K562 treated with DMSO at 1 percent for 48 hours (cell line): ENCODE results near the gene SEC14L6. TPM values are rescaled to one million over a fixed set of nuclear protein-coding genes. Genes with fewer than 3 reads are reported as not detected.

Experiments used
- total RNA-seq: library from RNA; unstranded; fragments of 300-600 nt; gene quantifications from 2 replicates; pipeline ENCODE4 v1.2.3, GENCODE V29; 2022; ENCODE audit warnings: low replicate concordance; ENCODE audit errors: extremely low read depth

Gene SEC14L6
- not detected in 2 replicates for total RNA-seq

DNA sequence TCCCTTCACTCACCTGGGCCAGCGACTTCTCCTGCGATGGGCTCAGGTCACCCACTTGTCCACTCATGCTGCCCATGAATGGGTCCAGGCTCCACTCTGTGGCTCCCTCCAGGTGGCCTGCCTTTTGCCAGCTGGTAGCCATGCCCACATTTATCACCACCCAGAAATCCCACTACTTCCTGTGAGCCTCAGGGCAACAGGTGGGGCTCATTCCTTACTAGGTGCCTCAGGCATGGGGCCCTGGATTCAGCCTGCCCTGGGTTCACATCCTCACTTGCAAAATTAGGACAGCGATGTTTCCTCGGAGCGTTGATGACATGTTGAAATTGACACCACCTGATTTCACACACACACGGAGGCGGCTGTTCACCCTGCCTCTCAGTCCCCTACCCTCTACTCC lies at the start of gene SEC14L6:
Gene SEC14L6, minus strand, starts transcription at position 126 of the 400 bp plus-strand sequence. Its CDS starts 59 bp downstream, at position 67.

DNA sequence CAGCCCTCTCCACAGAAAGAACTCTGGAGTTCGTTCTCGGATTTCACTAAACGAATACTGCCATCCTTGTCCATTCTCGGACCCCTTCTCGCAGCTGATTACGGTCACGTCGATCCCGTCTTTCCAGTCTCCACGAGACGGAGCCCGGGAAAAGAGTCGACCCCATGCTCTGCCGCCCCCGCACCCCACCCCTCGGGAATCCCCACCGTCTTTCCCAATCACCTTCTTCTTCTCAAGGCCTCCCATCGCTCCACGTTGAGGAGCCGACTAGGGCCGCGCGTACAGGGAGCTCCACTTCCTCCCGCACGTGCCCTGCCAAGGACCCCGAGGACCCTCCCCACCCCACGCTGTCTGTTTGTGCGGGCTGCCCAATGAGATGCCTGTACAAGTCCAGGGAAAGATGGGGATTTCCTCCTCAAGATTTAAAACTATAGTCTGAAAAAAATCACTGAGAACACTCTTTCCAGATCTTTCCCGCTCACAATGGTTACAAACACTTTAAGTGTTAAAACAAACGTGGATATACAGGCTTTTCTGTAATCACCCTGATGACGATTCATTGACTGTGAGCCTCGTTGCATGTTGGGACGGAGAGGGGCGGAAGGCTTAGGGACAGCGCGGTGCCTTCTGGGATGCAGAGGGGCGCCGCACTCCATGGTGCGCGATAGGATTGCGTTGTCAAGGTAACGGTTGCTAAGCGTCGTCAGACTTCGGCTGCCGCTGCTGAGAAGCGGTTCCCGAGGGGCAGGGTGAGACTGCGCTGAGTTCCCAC lies 45.2 kb upstream of the SEC14L6 start, which contains the start of gene PES1:
Gene PES1, minus strand, starts transcription at position 323 of the 772 bp plus-strand sequence. Its CDS starts 77 bp downstream, at position 246.

DNA sequence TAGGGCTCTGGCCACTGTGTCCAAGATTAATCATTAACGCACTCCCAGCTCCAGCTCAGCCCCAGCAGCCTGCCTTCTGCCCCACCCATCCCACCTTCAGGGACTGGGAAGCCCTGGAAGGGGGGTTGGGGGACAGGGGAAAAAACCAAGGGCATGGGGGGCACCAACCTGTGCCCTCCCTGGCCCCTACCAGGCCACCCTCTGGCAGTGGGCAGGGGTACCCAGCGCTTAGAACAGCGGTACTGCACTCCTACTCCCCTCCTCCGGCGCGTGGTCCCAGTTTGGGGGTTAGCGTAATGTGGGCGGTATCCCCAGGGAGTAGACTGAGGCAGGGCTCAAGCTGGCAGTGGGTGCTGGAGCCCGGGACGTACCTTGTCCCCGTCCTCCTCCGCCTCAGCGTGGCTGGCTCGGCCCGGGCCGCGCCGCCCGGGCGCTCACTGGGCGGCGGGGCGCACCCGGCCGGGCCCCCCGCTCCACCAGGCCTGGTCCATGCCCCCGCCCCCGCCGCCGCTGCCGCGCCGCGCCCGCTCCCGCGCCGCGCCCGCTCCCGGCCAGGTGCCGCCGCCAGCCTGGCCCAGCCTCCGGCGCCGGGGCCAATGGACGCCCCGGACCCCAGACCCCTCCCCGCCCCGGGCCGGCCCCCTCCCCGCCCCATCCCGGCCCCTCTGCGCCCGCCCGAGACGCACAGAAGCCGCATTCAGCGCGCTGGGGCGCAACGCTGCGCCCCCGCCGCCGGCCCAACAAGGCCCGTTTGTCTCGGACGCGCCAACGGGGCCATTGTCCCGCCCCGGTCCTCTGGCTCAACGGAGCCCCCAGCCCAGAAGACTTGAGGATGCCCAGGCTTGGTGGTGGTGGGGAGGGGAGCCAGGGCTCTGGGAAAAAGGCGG lies 27.8 kb upstream of the SEC14L6 start, which contains the start of gene GAL3ST1:
Gene GAL3ST1, minus strand, starts transcription at position 571 of the 887 bp plus-strand sequence. CDS start 17,273 bp downstream, outside the sequence.

Other genes with a start within 250 kb of the SEC14L6 start
- gene TBC1D10A, start 219.8 kb downstream of the SEC14L6 start, total RNA-seq: not detected in 2 replicates
- gene SF3A1, start 189.8 kb downstream of the SEC14L6 start, total RNA-seq: not detected in 2 replicates
- not detected in 2 replicates for gene CCDC157, start 189.7 kb downstream of the SEC14L6 start, total RNA-seq
- not detected in 2 replicates for gene RNF215, start 159.3 kb downstream of the SEC14L6 start, total RNA-seq
- gene SEC14L2, start 149.7 kb downstream of the SEC14L6 start, total RNA-seq: not detected in 2 replicates
- gene MTFP1, start 121.0 kb downstream of the SEC14L6 start, total RNA-seq: not detected in 2 replicates
- not detected in 2 replicates for gene SEC14L3, start 74.7 kb downstream of the SEC14L6 start, total RNA-seq
- not detected in 2 replicates for gene SEC14L4, start 41.0 kb downstream of the SEC14L6 start, total RNA-seq
- gene GAL3ST1, start 27.9 kb upstream of the SEC14L6 start, total RNA-seq: not detected in 2 replicates
- gene PES1, start 45.2 kb upstream of the SEC14L6 start, total RNA-seq: not detected in 2 replicates
- gene TCN2, start 60.4 kb upstream of the SEC14L6 start, total RNA-seq: not detected in 2 replicates
- not detected in 2 replicates for gene SLC35E4, start 89.0 kb upstream of the SEC14L6 start, total RNA-seq
- gene DUSP18, start 121.1 kb upstream of the SEC14L6 start, total RNA-seq: not detected in 2 replicates
- not detected in 2 replicates for gene OSBP2, start 148.1 kb upstream of the SEC14L6 start, total RNA-seq